Thoracic aorta endothelial cell (primary cell): ENCODE data around the gene F13A1. TPM values are rescaled to one million over a fixed set of nuclear protein-coding genes. Genes with fewer than 3 reads are reported as not detected.

ENCODE experiments used
- small RNA-seq: library from RNA; depleted of rRNA; stranded (forward); fragments of <200 nt; gene quantifications from one replicate; pipeline ENCODE3, GENCODE V24; 2012
- total RNA-seq: library from RNA; depleted of rRNA; stranded (reverse); fragments of >200 nt; gene quantifications from 2 replicates; pipeline ENCODE4 v1.2.3, GENCODE V29; 2012

F13A1 gene
- total RNA-seq: not detected in 2 replicates

GRCh38 chr6:6319952-6320811 lies at the start of gene F13A1:
TSS of gene F13A1 (minus strand) at chr6:6320662. CDS start at chr6:6318664, 1,998 bp downstream.

Small RNAs within 50 kb of the gene (small RNA-seq; reads per million reads assigned to genes)
- not detected for gene MIR7853
